ENCODE results near the gene KBTBD12.
A peak's percentile ranks its signal among the peaks of the same experiment; 100 is the strongest.

The KBTBD12 gene

DNA sequence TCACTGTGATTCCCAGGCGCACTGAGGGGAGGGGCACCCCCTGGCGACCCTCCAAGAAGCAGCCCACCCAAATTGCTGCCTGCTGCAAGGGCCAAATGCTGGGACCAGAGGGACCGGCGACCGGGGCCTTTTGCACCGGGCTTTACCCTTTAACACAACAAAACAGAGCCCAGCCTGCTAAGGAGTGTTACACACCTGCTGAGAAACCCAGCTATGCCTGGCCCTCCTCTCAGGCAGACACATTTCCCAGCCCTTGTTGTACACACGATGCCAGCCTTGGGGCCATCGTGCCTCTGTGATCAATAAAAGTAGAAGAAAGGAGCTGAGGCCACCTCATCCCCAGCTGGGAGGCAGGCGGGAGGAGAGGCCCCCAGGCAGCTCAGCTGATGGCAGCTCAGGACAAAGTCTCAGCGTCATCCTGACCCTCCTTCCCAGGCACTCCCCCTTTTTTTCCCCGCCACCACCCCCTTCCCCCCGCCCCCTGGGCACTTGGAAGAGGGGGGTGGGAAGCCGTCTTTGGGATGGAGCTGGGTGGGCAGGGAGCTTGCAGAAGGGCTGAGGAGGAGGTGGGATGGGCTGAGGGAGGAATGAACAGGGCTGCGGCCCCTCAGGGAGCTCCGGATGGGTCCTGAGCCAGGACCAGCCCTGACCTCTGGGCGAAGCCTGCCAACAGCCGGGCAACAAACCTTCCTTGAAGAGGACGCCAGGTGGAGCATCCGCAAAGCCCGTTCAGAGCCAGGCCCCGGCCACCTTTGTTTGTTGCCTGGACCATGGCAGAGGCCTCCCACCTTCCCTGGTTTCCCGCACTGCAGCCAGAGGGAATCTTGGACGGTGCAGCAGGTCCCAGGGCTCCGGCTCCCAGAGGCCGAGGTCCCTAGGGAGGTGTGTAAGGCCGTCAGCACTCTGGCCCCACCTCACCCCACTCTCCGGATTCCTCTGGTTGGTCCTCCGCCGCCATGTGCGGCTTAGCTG lies 91.3 kb downstream of the KBTBD12 start:
- CTCF ChIA-PET: interaction anchor here (0.6 kb wide), 1 partner anchor 63 kb away, joined by 4 read pairs; no protein-coding TSS in a partner anchor
- POLR2A ChIA-PET: no interaction called here
- no peak for DNase-seq (ENCODE audit: extremely low spot score)
- TF ChIP-seq LEF1 (IDR thresholded peaks at IDR 0.05; ENCODE audit: borderline replicate concordance) (no peak), HDGF (IDR thresholded peaks at IDR 0.05; ENCODE audit: borderline replicate concordance) (no peak), L3MBTL2 (conservative IDR thresholded peaks at IDR 0.05) (no peak), ZNF384 (IDR thresholded peaks at IDR 0.05) (no peak), NFRKB (IDR thresholded peaks at IDR 0.05) (no peak), FOXA1 (IDR thresholded peaks at IDR 0.05) (no peak), FOXM1 (IDR thresholded peaks at IDR 0.05; ENCODE audit: borderline replicate concordance) (no peak), SUZ12 (IDR thresholded peaks at IDR 0.05) (no peak), SP1 (IDR thresholded peaks at IDR 0.05) (no peak), PKNOX1 (IDR thresholded peaks at IDR 0.05) (no peak), ELF4 (IDR thresholded peaks at IDR 0.05) (no peak), TARDBP (IDR thresholded peaks at IDR 0.05) (no peak), ARNT (IDR thresholded peaks at IDR 0.05) (no peak), FOXK2 (IDR thresholded peaks at IDR 0.05) (no peak), CTBP1 (IDR thresholded peaks at IDR 0.05; ENCODE audit: borderline replicate concordance) (no peak), BHLHE40 (IDR thresholded peaks at IDR 0.05; ENCODE audit: borderline replicate concordance) (no peak)

GRCh38 chr3:128007033-128007424 lies 92.0 kb downstream of the KBTBD12 start:
- no peak for DNase-seq (ENCODE audit: extremely low spot score)
- CTCF ChIA-PET: no interaction called here
- TF ChIP-seq ELF4 (IDR thresholded peaks at IDR 0.05) (no peak), TARDBP (IDR thresholded peaks at IDR 0.05) (no peak), L3MBTL2 (conservative IDR thresholded peaks at IDR 0.05) (no peak), FOXM1 (IDR thresholded peaks at IDR 0.05; ENCODE audit: borderline replicate concordance) (no peak), SP1 (IDR thresholded peaks at IDR 0.05) (no peak), FOXK2 (IDR thresholded peaks at IDR 0.05) (no peak)
- POLR2A ChIA-PET: no interaction called here

GRCh38 chr3:128009952-128010846 lies 95.2 kb downstream of the KBTBD12 start:
- DNase-seq (ENCODE audit: extremely low spot score): no peak
- TF ChIP-seq FOXA1 (IDR thresholded peaks at IDR 0.05) (no peak), SUZ12 (IDR thresholded peaks at IDR 0.05) (no peak), NFRKB (IDR thresholded peaks at IDR 0.05) (no peak), FOXM1 (IDR thresholded peaks at IDR 0.05; ENCODE audit: borderline replicate concordance) (no peak), HDGF (IDR thresholded peaks at IDR 0.05; ENCODE audit: borderline replicate concordance) (no peak)
- ChIA-PET CTCF (no interaction called here), POLR2A (interaction anchor here (2.7 kb wide), 1 partner anchor 42 kb away, joined by 8 read pairs; the partner anchor contains the start of gene SEC61A1)

- DNase-seq (ENCODE audit: extremely low spot score): peak; percentile 79
- ChIA-PET CTCF (interaction anchor here (0.8 kb wide), 1 partner anchor 13 kb away, joined by 3 read pairs; no protein-coding TSS in a partner anchor), POLR2A (interaction anchor here (2.7 kb wide), 1 partner anchor 41 kb away, joined by 8 read pairs; the partner anchor contains the start of gene SEC61A1)
- TF ChIP-seq BHLHE40 (IDR thresholded peaks at IDR 0.05; ENCODE audit: borderline replicate concordance) (no peak), ZNF384 (IDR thresholded peaks at IDR 0.05) (no peak), NFRKB (IDR thresholded peaks at IDR 0.05) (no peak), ELF4 (IDR thresholded peaks at IDR 0.05) (no peak), SUZ12 (IDR thresholded peaks at IDR 0.05) (no peak), FOXA1 (IDR thresholded peaks at IDR 0.05) (no peak), SP1 (IDR thresholded peaks at IDR 0.05) (no peak), ARNT (IDR thresholded peaks at IDR 0.05) (no peak), LEF1 (IDR thresholded peaks at IDR 0.05; ENCODE audit: borderline replicate concordance) (no peak), TARDBP (IDR thresholded peaks at IDR 0.05) (no peak), FOXM1 (IDR thresholded peaks at IDR 0.05; ENCODE audit: borderline replicate concordance) (no peak), FOXK2 (IDR thresholded peaks at IDR 0.05) (no peak), PKNOX1 (IDR thresholded peaks at IDR 0.05) (no peak), CTBP1 (IDR thresholded peaks at IDR 0.05; ENCODE audit: borderline replicate concordance) (no peak), L3MBTL2 (conservative IDR thresholded peaks at IDR 0.05) (no peak), HDGF (IDR thresholded peaks at IDR 0.05; ENCODE audit: borderline replicate concordance) (no peak)
These were observed 96.1 kb downstream of the KBTBD12 start for GRCh38 chr3:128011140-128011539.

GRCh38 chr3:128012050-128012449 lies 97.0 kb downstream of the KBTBD12 start:
- TF ChIP-seq CTBP1 (IDR thresholded peaks at IDR 0.05; ENCODE audit: borderline replicate concordance) (no peak), ARNT (IDR thresholded peaks at IDR 0.05) (no peak), SP1 (IDR thresholded peaks at IDR 0.05) (no peak), FOXK2 (IDR thresholded peaks at IDR 0.05) (no peak), ZNF384 (IDR thresholded peaks at IDR 0.05) (no peak), NFRKB (IDR thresholded peaks at IDR 0.05) (no peak), FOXA1 (IDR thresholded peaks at IDR 0.05) (no peak), FOXM1 (IDR thresholded peaks at IDR 0.05; ENCODE audit: borderline replicate concordance) (no peak), SUZ12 (IDR thresholded peaks at IDR 0.05) (no peak), ELF4 (IDR thresholded peaks at IDR 0.05) (no peak), TARDBP (IDR thresholded peaks at IDR 0.05) (no peak), PKNOX1 (IDR thresholded peaks at IDR 0.05) (no peak), BHLHE40 (IDR thresholded peaks at IDR 0.05; ENCODE audit: borderline replicate concordance) (no peak), HDGF (IDR thresholded peaks at IDR 0.05; ENCODE audit: borderline replicate concordance) (no peak), LEF1 (IDR thresholded peaks at IDR 0.05; ENCODE audit: borderline replicate concordance) (no peak), L3MBTL2 (conservative IDR thresholded peaks at IDR 0.05) (no peak)
- POLR2A ChIA-PET: interaction anchor here (2.7 kb wide), 1 partner anchor 40 kb away, joined by 8 read pairs; the partner anchor contains the start of gene SEC61A1
- DNase-seq (ENCODE audit: extremely low spot score): no peak
- CTCF ChIA-PET: no interaction called here
